ENCODE data around the gene COX7A1.

Gene COX7A1

GRCh38 chr19:36151144-36152018, 866 bp downstream of the COX7A1 start:
- DNase-seq (ENCODE audit: extremely low read depth, low read depth), result no peak
- TF ChIP-seq CTCF (IDR thresholded peaks at IDR 0.05; ENCODE audit: low read depth, low read length), result no peak

- no peak for DNase-seq (ENCODE audit: extremely low read depth, low read depth)
- no peak for TF ChIP-seq CTCF (IDR thresholded peaks at IDR 0.05; ENCODE audit: low read depth, low read length)
These were observed 1.7 kb downstream of the COX7A1 start for GRCh38 chr19:36150586-36150985.

- no peak for TF ChIP-seq CTCF (IDR thresholded peaks at IDR 0.05; ENCODE audit: low read depth, low read length)
- DNase-seq (ENCODE audit: extremely low read depth, low read depth), result no peak
These were observed 2.4 kb downstream of the COX7A1 start for GRCh38 chr19:36149673-36150406.

- TF ChIP-seq CTCF (IDR thresholded peaks at IDR 0.05; ENCODE audit: low read depth, low read length), result no peak
- no peak for DNase-seq (ENCODE audit: extremely low read depth, low read depth)
These were observed 7.6 kb downstream of the COX7A1 start for GRCh38 chr19:36144624-36145023.

GRCh38 chr19:36142496-36142895, 9.8 kb downstream of the COX7A1 start:
- DNase-seq (ENCODE audit: extremely low read depth, low read depth), result no peak
- no peak for TF ChIP-seq CTCF (IDR thresholded peaks at IDR 0.05; ENCODE audit: low read depth, low read length)

- TF ChIP-seq CTCF (IDR thresholded peaks at IDR 0.05; ENCODE audit: low read depth, low read length), result no peak
- DNase-seq (ENCODE audit: extremely low read depth, low read depth), result no peak
These were observed 10.2 kb downstream of the COX7A1 start for GRCh38 chr19:36142046-36142445.

Data from AG09319 (cell line).